ENCODE results near the gene PDIK1L. TPM values are rescaled to one million over a fixed set of nuclear protein-coding genes. Genes with fewer than 3 reads are reported as not detected.

Gene PDIK1L
- total RNA-seq, 1 experiment from 2014 or later: 7.6 TPM

GRCh38 chr1:26119892-26120608, 8.4 kb downstream of the PDIK1L start:
- TF ChIP-seq EZH2 (IDR thresholded peaks at IDR 0.05; ENCODE audit: low read depth): no peak

GRCh38 chr1:26121854-26122773, 10.5 kb downstream of the PDIK1L start:
- peaks cover 48% of the 10 kb centered on the region for H3F3A ChIP-seq (ENCODE audit: insufficient read depth, low read depth)
- no TSS peak for BruUV-seq (replicated peaks)
- H3K4me3 ChIP-seq: no peak overlapping the region
- TF ChIP-seq CTCF (conservative IDR thresholded peaks at IDR 0.05): no peak
- TF ChIP-seq EZH2 (IDR thresholded peaks at IDR 0.05; ENCODE audit: low read depth): no peak
- peak overlapping the region; percentile 95 for H3K27ac ChIP-seq
- H3K79me2 ChIP-seq (ENCODE audit: low read depth): peaks cover 25% of the 10 kb centered on the region
- peak overlapping the region; percentile 74 for H3K4me2 ChIP-seq
- DNase-seq: peak; percentile 28 to 81
- ChIA-PET POLR2A (ENCODE audit: unreplicated experiment) (interaction anchor here (0.5 to 0.6 kb wide), 2 partner anchors 56 to 229 kb away, joined by 3 to 4 read pairs; no protein-coding TSS in a partner anchor), CTCF (no interaction called here)
- no peaks in the 10 kb centered on the region for H3K27me3 ChIP-seq (ENCODE audit: insufficient read depth, low read depth)
- H3K9me2 ChIP-seq (ENCODE audit: insufficient read depth): no peaks in the 10 kb centered on the region
- no peaks in the 10 kb centered on the region for H4K20me1 ChIP-seq (ENCODE audit: insufficient read depth)
- H3K9me3 ChIP-seq (ENCODE audit: insufficient read depth, low read depth): no peaks in the 10 kb centered on the region
- intact Hi-C loops (cut with micrococcal nuclease; ENCODE audit: unreplicated experiment): no loop called here
- peaks cover 57% of the 10 kb centered on the region for H3K4me1 ChIP-seq (replicated peaks; ENCODE audit: insufficient read depth)
- no peak overlapping the region for H2AFZ ChIP-seq
- H3K36me3 ChIP-seq (ENCODE audit: low read depth): peaks cover 18% of the 10 kb centered on the region

More at GRCh38 chr1:26119892-26120608, 8.4 kb downstream of the PDIK1L start:
- peaks cover 26% of the 10 kb centered on the region for H3K79me2 ChIP-seq (ENCODE audit: low read depth)
- H3F3A ChIP-seq (ENCODE audit: insufficient read depth, low read depth): peaks cover 31% of the 10 kb centered on the region
- CTCF ChIA-PET: no interaction called here
- intact Hi-C loops (cut with micrococcal nuclease; ENCODE audit: unreplicated experiment): no loop called here
- no peaks in the 10 kb centered on the region for H3K9me2 ChIP-seq (ENCODE audit: insufficient read depth)
- H3K36me3 ChIP-seq (ENCODE audit: low read depth): peaks cover 20% of the 10 kb centered on the region
- H3K27me3 ChIP-seq (ENCODE audit: insufficient read depth, low read depth): no peaks in the 10 kb centered on the region
- no peaks in the 10 kb centered on the region for H3K9me3 ChIP-seq (ENCODE audit: insufficient read depth, low read depth)
- no peak overlapping the region for H2AFZ ChIP-seq
- no TSS peak for BruUV-seq (replicated peaks)
- peaks cover 41% of the 10 kb centered on the region for H3K4me1 ChIP-seq (replicated peaks; ENCODE audit: insufficient read depth)
- POLR2A ChIA-PET (ENCODE audit: unreplicated experiment): no interaction called here
- H3K27ac ChIP-seq: no peak overlapping the region
- no peak for DNase-seq
- H4K20me1 ChIP-seq (ENCODE audit: insufficient read depth): no peaks in the 10 kb centered on the region
- H3K4me2 ChIP-seq: no peak overlapping the region
- no peak overlapping the region for H3K4me3 ChIP-seq

- ChIA-PET POLR2A (ENCODE audit: unreplicated experiment) (interaction anchor here (0.6 to 1.0 kb wide), 3 partner anchors 10 to 126 kb away, joined by 3 to 12 read pairs (median 5); partner anchors contain the start of gene PAFAH2), CTCF (interaction anchor here (0.5 to 1.3 kb wide), 5 partner anchors 10 to 754 kb away, joined by 3 to 9 read pairs (median 3); no protein-coding TSS in a partner anchor)
- intact Hi-C loops (cut with micrococcal nuclease; ENCODE audit: unreplicated experiment): no loop called here
- H4K20me1 ChIP-seq (ENCODE audit: insufficient read depth): no peaks in the 10 kb centered on the region
- H3K27me3 ChIP-seq (ENCODE audit: insufficient read depth, low read depth): no peaks in the 10 kb centered on the region
- no peaks in the 10 kb centered on the region for H3K9me2 ChIP-seq (ENCODE audit: insufficient read depth)
- peaks cover 53% of the 10 kb centered on the region for H3F3A ChIP-seq (ENCODE audit: insufficient read depth, low read depth)
- peaks cover 68% of the 10 kb centered on the region for H3K4me1 ChIP-seq (replicated peaks; ENCODE audit: insufficient read depth)
- H3K36me3 ChIP-seq (ENCODE audit: low read depth): peaks cover 16% of the 10 kb centered on the region
- H2AFZ ChIP-seq: no peak overlapping the region
- DNase-seq: peak in 1 of 2 experiments; percentile 68
- peak overlapping the region; percentile 74 for H3K4me2 ChIP-seq
- H3K9me3 ChIP-seq (ENCODE audit: insufficient read depth, low read depth): no peaks in the 10 kb centered on the region
- H3K79me2 ChIP-seq (ENCODE audit: low read depth): peaks cover 25% of the 10 kb centered on the region
- BruUV-seq (replicated peaks): no TSS peak
- TF ChIP-seq CTCF (conservative IDR thresholded peaks at IDR 0.05) (no peak), EZH2 (IDR thresholded peaks at IDR 0.05; ENCODE audit: low read depth) (no peak)
- peak overlapping the region; percentile 95 for H3K27ac ChIP-seq
- H3K4me3 ChIP-seq: peak overlapping the region; percentile 47; the same call in 1 of the 2 replicates
These were observed 11.7 kb downstream of the PDIK1L start for GRCh38 chr1:26122988-26123973.
